PC-3 (cell line): ENCODE measurements around the gene UBASH3A.

Experiments used
- EZH2 ChIP-seq: fragments of 300-600 bp; sonication (generic); IDR thresholded peaks from one replicate; pipeline ENCODE4 v1.6.1; 2017; ENCODE audit warnings: antibody characterized with exemption, mild to moderate bottlenecking, low read length; ENCODE audit not compliant: unreplicated experiment
- EZH2phosphoT487 ChIP-seq: fragments of 300-600 bp; sonication (generic); IDR thresholded peaks from 2 replicates; pipeline ENCODE4 v1.6.1; 2018; ENCODE audit warnings: mild to moderate bottlenecking, antibody characterized with exemption, low read length, borderline replicate concordance
- TF ChIP-seq, protein P1 (sequence below): fragments of 300-600 bp; sonication (generic); conservative IDR thresholded peaks from 2 replicates; pipeline ENCODE4 v1.5.1; 2017; ENCODE audit warnings: antibody characterized with exemption, low read depth, mild to moderate bottlenecking, low read length

DNA sequence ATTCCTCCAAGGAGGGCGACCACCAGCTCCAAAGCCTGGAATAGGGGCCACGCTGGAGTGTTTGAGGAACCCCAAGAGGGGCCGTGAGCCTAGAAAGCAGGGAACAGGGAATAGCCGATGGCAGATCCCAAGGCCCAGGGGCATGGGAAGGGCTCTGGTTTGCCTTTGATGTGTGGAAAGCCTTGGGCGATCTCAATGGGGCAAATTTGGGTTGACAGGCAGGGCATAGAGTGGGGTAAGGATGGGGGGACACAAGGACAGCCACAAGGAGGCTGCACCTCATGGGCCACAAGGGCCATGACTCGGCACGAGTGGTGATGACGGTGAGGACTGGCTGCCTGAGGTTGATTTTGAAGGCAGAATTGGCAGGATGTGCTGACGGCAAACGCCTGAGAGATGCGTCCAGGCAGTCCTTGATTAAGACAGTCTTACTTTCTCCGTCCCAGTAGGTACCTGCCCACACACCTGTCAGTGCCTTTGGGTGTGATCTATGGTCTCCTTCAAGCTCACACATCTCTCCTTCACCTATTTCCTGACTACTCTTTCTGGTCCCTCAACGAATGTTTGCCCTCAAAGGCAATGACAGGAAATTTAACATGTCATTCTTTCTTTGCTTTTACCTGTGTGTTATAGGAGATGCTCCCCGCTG, 5.8 kb upstream of the UBASH3A start:
- TF ChIP-seq, protein P1, sequence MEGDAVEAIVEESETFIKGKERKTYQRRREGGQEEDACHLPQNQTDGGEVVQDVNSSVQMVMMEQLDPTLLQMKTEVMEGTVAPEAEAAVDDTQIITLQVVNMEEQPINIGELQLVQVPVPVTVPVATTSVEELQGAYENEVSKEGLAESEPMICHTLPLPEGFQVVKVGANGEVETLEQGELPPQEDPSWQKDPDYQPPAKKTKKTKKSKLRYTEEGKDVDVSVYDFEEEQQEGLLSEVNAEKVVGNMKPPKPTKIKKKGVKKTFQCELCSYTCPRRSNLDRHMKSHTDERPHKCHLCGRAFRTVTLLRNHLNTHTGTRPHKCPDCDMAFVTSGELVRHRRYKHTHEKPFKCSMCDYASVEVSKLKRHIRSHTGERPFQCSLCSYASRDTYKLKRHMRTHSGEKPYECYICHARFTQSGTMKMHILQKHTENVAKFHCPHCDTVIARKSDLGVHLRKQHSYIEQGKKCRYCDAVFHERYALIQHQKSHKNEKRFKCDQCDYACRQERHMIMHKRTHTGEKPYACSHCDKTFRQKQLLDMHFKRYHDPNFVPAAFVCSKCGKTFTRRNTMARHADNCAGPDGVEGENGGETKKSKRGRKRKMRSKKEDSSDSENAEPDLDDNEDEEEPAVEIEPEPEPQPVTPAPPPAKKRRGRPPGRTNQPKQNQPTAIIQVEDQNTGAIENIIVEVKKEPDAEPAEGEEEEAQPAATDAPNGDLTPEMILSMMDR, result no peak
- TF ChIP-seq EZH2 (no peak), EZH2phosphoT487 (no peak)
